Measurements from ENCODE around the gene MT3.
A peak's percentile ranks its signal among the peaks of the same experiment; 100 is the strongest.

MT3 gene

DNA sequence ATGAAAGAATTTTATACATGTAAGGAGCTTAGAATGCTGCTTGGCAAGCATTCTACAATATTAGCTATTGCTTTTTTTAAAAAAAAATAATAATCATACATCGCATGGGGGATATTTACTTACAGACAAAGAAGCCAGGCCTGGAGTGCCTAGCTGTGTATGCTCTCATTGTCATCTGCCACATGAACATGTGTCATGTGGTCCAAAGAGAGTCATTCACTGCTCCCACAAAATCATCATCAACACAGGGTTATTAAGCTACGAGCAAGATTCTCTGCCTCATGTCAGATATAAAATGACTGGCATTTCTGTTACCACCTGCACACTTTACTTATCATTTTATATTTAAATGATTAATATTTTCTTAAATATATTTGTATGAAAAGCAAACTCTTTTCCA is 34.3 kb downstream of the MT3 start:
- no peak for DNase-seq
- TF ChIP-seq GATA1 (IDR thresholded peaks at IDR 0.05; ENCODE audit: low read depth, low read length) (no peak), POLR2A (IDR thresholded peaks at IDR 0.05; ENCODE audit: low read length) (no peak)

DNA sequence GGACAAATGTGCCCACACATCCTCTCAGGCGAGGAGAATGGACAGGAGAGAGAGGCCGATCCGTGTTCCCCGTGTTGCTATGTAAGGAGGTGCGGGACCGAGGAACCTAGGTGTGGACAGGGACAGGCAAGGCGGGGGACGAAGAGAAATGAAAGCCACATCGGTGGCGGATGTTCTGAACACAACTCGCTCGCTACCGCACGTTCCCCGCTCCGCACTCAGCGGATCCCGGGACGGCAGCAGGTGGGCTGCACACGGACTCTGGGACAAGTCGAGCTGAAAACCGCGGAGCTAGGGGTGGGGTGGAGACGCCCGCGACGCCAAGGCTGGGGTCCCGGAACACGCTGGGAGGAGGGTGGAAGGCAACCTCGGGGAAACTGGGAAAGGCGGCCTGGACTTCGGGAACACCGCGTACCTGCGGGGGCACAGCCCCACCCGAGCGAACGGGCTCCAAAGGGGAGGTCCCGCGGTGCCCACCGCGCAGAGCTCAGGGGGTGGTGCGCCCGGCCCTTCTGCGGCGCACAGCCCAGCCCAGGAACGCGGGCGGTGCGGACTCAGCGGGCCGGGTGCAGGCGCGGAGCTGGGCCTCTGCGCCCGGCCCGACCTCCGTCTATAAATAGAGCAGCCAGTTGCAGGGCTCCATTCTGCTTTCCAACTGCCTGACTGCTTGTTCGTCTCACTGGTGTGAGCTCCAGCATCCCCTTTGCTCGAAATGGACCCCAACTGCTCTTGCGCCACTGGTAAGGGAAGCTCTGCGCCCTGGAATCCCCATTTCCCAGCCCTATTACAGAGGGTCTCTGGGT is 36.0 kb downstream of the MT3 start, which contains the start of gene MT1E:
MT1E (plus strand) TSS at position 642 of the 803 bp plus-strand sequence; CDS start at position 713, 71 bp downstream.
- TF ChIP-seq GATA1 (IDR thresholded peaks at IDR 0.05; ENCODE audit: low read depth, low read length) (no peak), POLR2A (IDR thresholded peaks at IDR 0.05; ENCODE audit: low read length) (no peak)
- DNase-seq = peak in 1 of 2 experiments; percentile 30

DNA sequence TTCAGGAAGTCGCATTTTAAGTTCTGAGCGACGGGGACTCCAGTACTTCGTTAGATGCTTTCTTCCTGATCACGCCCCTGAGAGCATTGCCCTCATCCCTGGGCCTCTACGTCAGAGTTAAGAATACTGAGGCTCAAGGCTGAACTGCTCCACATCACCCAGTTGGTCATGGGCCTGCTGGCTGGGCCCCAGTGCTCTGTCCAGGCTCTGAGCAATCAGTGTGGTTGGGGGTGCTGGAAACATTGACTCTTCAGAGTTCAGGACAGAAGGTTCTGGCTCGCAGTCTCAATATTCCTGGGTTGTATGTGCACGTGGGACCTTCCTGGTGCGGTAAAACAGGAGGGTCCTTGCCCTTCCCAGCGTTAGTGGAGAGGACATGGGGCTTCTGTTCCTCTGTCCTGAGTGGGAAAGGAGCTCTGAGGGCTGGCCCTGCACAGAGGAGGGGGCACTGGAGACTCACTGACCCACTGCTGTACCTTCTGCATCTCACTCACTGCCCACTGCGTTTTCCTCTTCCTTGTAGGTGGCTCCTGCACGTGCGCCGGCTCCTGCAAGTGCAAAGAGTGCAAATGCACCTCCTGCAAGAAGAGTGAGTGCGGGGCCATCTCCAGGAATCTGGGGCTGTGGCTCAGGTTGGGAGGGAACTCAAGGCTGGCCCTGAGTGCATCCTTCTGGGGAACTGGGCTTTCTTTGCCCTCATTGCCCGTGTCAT is 36.8 kb downstream of the MT3 start:
- DNase-seq = no peak
- TF ChIP-seq POLR2A (IDR thresholded peaks at IDR 0.05; ENCODE audit: low read length) (no peak), GATA1 (IDR thresholded peaks at IDR 0.05; ENCODE audit: low read depth, low read length) (no peak)

DNA sequence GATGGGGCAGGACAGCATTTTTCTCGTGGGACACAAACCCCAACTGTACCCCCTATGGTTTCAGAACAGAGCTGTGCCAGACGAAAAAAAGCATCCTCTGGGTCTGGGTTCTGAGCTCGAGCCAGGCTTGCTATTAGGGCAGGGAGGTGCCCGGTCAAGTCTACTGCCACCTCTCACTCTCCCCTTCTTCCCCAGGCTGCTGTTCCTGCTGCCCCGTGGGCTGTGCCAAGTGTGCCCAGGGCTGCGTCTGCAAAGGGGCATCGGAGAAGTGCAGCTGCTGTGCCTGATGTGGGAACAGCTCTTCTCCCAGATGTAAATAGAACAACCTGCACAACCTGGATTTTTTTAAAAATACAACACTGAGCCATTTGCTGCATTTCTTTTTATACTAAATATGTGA is 37.4 kb downstream of the MT3 start:
- DNase-seq = no peak
- TF ChIP-seq GATA1 (IDR thresholded peaks at IDR 0.05; ENCODE audit: low read depth, low read length) = no peak
- TF ChIP-seq POLR2A (IDR thresholded peaks at IDR 0.05; ENCODE audit: low read length) = no peak

DNA sequence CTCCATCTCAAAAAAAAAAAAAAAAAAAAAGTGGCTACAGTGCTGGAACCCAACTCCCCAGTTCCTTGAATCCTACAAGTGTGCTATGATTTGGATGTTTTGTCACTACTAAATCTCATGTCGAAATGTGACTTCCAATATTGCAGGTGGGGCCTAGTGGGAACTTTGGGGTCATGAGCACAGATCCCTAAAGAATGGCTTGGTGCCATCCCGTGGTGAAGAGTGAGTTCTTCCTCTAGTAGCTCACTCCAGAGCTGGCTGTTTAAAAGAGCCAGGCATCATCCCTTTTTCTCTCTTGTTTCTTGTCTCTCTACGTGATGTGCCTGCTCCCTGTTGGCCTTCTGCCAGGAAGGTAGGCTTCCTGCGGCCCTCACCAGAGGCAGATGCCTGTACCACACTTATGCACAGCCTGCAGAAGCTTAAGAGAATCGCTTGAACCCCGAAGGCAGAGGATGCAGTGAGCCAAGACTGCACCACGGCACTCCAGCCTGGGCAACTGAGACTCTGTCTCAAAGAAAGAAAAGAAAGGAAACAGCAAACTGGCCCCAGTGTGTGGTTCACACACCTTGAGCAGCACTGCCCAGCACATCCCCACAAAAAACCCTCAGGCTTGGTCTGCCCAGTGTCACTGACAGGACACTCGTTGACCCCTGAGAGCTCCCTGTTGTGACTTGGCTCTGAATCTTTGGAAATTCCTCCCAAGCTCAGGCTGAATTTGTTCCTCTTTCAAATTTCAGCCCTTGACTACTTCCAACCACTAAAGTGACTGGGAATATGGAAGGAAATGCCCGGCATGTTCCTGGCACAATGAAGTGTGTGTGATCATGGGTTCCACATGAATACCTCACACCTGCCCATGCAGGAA is 39.4 kb downstream of the MT3 start:
- no peak for TF ChIP-seq GATA1 (IDR thresholded peaks at IDR 0.05; ENCODE audit: low read depth, low read length)
- no peak for DNase-seq

DNA sequence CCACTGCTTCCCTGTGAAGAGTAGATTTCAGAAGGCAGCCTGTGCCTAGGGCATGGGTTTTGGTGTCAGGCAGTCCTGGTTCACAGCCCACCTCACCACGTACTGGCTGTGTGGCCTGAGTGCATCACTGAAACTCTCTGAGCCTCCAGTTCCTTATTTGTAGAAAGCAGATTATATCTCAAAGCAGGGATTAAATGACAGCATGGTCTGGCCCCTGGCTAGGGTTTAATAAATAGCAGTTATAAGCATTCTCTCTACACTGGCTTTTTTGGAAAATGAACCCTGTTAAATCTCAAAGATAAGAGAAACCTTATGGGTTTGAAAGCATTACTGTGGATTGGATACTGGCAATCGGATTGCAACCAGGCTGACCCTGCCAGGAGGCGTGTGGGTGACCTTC is 40.2 kb downstream of the MT3 start:
- no peak for DNase-seq
- TF ChIP-seq POLR2A (IDR thresholded peaks at IDR 0.05; ENCODE audit: low read length) (no peak), GATA1 (IDR thresholded peaks at IDR 0.05; ENCODE audit: low read depth, low read length) (no peak)

DNA sequence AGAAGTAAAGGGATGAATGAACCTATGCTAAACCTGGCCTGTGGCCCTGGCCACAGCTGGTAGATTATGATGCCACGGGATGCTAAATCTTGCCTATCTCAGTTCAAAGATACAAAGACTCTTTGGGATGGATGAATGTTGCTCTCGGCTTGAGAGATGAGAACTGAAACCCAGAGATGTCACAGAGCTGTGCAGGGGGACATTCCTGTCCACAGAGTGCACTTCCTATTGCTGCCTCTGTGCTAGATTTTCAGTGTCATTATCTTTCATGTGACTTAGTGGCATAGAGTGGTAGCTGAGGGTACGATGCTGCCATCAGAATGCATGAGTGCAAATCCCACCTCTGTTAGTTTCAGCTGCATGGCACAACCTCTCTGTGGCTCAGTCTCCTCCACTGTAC is 40.8 kb downstream of the MT3 start:
- TF ChIP-seq POLR2A (IDR thresholded peaks at IDR 0.05; ENCODE audit: low read length) (no peak), GATA1 (IDR thresholded peaks at IDR 0.05; ENCODE audit: low read depth, low read length) (no peak)
- no peak for DNase-seq

DNA sequence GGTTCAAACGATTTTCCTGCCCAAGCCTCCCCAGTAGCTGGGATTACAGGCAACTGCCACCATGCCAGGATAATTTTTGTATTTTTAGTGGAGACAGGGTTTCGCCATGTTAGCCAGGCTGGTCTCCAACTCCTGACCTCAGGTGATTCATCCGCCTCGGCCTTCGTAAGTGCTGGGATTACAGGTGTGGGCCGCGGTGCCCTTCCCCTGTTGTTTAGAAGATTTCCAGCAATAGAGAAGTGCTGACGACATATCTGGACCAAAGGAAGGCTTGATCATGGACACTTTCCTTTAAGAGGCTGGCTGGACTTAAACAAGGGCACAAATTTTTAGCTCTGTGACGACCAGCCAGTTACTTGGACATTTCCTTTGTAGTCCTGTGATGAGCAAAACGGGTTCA is 41.9 kb downstream of the MT3 start:
- TF ChIP-seq POLR2A (IDR thresholded peaks at IDR 0.05; ENCODE audit: low read length) = no peak
- no peak for TF ChIP-seq GATA1 (IDR thresholded peaks at IDR 0.05; ENCODE audit: low read depth, low read length)

DNA sequence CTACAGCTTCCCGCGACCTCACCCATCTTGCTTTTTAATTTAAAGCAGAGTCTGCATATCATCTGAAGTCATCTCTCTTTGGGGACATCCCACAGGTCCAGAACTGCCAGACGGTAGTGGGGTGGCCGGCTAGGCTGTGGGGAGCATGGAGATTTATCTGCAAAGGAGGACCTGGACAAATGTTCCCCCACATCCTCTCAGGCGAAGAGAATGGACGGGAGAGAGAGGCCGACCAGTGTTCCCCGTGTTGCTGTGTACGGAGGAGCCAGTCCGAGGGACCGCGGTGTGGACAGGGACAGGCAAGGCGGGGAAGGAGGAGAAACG is 42.5 kb downstream of the MT3 start:
- TF ChIP-seq POLR2A (IDR thresholded peaks at IDR 0.05; ENCODE audit: low read length) (no peak), GATA1 (IDR thresholded peaks at IDR 0.05; ENCODE audit: low read depth, low read length) (no peak)
- no peak for DNase-seq

More for the DNA sequence above, 41.9 kb downstream of the MT3 start:
- no peak for DNase-seq

DNA sequence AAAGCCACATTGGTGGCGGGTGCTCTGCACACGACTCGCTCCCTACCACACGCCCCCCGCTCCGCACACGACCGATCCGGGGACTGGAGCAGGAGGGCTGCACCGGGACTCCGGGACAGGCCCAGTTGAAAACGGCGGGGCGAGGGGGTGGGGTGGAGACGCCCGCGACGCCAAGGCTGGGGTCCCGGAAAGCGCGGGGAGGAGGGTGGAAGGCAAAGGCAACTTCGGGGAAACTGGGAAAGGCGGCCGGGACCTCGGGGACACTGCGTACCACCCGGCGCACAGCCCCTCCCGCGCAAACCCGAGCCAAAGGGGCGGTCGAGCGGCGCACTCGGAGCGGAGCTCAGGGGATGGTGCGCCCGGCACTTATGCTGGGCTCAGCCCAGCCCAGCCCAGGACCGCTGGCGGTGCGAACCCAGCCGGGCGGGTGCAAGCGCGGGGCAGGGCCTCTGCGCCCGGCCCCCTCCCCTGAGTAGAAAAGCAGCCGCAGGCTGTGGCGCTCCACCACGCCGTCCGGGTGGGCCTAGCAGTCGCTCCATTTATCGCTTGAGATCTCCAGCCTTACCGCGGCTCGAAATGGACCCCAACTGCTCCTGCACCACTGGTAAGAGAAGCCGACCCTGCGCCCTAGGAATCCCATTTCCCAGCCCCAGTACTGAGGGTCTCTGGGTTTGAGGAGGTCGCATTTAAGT is 43.0 kb downstream of the MT3 start, which contains the start of gene MT1M:
MT1M (plus strand) TSS at position 504 of the 692 bp plus-strand sequence; CDS start at position 577, 73 bp downstream.
- TF ChIP-seq POLR2A (IDR thresholded peaks at IDR 0.05; ENCODE audit: low read length) (no peak), GATA1 (IDR thresholded peaks at IDR 0.05; ENCODE audit: low read depth, low read length) (no peak)
- DNase-seq = no peak

DNA sequence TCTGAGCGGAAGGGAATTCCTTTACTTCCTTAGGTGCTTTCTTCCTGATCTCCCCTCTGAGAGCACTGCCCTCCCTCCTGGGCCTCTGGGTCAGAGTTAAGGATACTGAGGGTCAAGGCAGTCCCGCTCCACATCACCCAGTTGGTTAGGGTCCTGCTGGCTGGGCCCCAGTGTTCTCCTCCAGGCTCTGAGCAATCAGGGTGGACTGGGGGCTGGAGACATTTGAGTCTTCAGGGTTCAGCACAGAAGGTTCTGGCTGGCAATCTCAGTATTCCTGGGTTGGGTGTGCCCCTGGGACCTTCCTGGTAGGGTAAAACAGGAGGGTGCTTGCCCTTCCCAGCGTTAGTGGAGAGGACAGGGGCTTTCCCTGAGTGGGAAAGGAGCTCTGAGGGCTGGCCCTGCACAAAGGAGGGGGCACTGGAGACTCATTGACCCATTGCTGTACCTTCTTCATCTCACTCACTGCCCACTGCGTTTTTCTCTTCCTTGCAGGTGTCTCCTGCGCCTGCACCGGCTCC is 43.6 kb downstream of the MT3 start:
- TF ChIP-seq GATA1 (IDR thresholded peaks at IDR 0.05; ENCODE audit: low read depth, low read length) = no peak
- no peak for TF ChIP-seq POLR2A (IDR thresholded peaks at IDR 0.05; ENCODE audit: low read length)
- no peak for DNase-seq

DNA sequence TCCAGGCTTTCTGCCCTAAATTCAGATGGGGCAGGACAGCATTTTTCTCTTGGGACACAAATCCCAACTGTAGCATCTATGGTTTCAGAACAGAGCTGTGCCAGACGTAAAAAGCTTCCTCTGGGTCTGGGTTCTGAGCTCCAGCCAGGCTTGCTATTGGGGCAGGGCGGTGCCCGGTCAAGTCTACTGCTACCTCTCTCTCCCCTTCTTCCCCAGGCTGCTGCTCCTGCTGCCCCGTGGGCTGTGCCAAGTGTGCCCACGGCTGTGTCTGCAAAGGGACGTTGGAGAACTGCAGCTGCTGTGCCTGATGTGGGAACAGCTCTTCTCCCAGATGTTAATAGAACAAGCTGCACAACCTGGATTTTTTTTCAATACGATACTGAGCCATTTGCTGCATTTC is 44.2 kb downstream of the MT3 start:
- no peak for DNase-seq
- TF ChIP-seq GATA1 (IDR thresholded peaks at IDR 0.05; ENCODE audit: low read depth, low read length) (no peak), POLR2A (IDR thresholded peaks at IDR 0.05; ENCODE audit: low read length) (no peak)

DNA sequence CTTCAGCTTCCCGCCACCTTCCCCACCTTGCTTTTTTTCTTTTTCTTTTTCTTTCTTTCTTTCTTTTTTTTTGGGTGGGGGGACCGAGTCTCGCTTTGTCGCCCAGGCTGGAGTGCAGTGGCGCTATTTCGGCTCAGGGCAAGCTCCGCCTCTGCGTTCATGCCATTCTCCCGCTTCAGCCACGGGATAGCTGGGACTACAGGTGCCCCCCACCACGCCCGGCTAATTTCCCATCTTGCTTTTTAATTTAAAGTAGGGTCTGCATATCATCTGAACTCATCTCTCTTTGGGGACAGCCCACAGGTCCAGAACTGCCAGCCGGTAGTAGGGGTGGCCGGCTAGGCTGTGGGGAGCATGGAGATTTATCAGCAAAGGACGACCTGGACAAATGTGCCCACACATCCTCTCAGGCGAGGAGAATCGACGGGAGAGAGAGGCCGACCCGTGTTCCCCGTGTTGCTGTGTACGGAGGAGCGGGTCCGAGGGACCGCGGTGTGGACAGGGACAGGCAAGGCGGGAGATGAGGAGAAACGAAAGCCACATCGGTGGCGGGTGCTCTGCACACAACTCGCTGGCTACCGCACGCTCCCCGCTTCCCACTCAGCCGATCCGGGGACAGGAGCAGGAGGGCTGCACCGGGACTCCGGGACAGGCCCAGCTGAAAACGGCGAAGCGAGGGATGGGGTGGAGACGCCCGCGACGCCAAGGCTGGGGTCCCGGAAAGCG is 45.5 kb downstream of the MT3 start:
- no peak for DNase-seq
- TF ChIP-seq GATA1 (IDR thresholded peaks at IDR 0.05; ENCODE audit: low read depth, low read length) (no peak), POLR2A (IDR thresholded peaks at IDR 0.05; ENCODE audit: low read length) (no peak)
